Ascending aorta (tissue), 2 donors: Measurements from ENCODE around the gene BANF1. TPM values are rescaled to one million over a fixed set of nuclear protein-coding genes. Genes with fewer than 3 reads are reported as not detected.

Experiments used
- DNase-seq, 2 donors: peaks; one replicate each; pipeline ENCODE4 v3.0.0-alpha.2; 2019; ENCODE audit warnings: low spot score in 2 of 2
- H3K27ac ChIP-seq, 2 donors: fragments of 200-600 bp; sonication (generic); one replicate each; pipeline ENCODE4 v1.5.1; 2016 to 2017; ENCODE audit warnings: mild to moderate bottlenecking in 1 of 2
- H3K27me3 ChIP-seq: fragments of 200-600 bp; sonication (generic); one replicate; pipeline ENCODE4 v1.5.1; 2017
- H3K36me3 ChIP-seq, 2 donors: fragments of 200-600 bp; sonication (generic); one replicate each; pipeline ENCODE4 v1.5.1; 2016
- H3K4me1 ChIP-seq, 2 donors: fragments of 200-600 bp; sonication (generic); one replicate each; pipeline ENCODE4 v1.5.1; 2016 to 2017; ENCODE audit warnings: mild to moderate bottlenecking in 1 of 2
- H3K4me3 ChIP-seq, 2 donors: fragments of 200-600 bp; sonication (generic); one replicate each; pipeline ENCODE4 v1.5.1; 2016 to 2017; ENCODE audit warnings: mild to moderate bottlenecking in 1 of 2
- H3K9me3 ChIP-seq, 2 donors: fragments of 200-600 bp; sonication (generic); one replicate each; pipeline ENCODE4 v1.5.1; 2016
- intact Hi-C: fragments of 100-400 bp; cut with DNase I; formaldehyde crosslinking; loops from one replicate; pipeline ENCODE4 v1.15.1; 2023
- total RNA-seq: library from RNA; depleted of rRNA; stranded (reverse); fragments of >200 nt; gene quantifications from one replicate; pipeline ENCODE4 v1.1.0, GENCODE V29; 2016
- TF ChIP-seq, protein P1 (sequence below), 3 experiments: fragments of 200-600 bp in 2 of 3; fragments of 450-650 bp in 1 of 3; sonication (generic) in 2 of 3; IDR thresholded peaks; one replicate each; pipeline ENCODE4 v1.5.1; 2016 to 2019; ENCODE audit warnings: antibody characterized with exemption in 3 of 3, mild to moderate bottlenecking in 1 of 3, moderate library complexity in 1 of 3

Gene BANF1
- total RNA-seq, 1 donor from 2014 or later: 11.7 TPM

DNA sequence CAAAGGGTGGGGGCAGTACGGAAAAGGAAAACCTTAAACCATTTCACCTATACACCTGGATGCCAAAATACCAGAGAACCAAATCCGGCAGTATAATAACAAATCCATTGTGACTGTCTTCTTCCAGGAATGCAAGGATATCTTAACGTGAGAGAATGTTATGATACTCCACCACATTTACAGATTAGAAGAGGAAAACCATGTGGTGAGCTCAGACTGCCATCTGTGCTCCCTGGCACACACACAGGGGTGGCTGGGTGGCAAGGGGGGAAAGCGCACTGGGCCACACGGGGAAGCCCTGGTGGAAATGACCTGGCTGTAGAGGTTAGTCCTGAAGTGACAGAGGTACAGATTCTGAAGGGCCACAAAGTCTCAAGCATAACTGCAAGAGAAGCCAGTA, 10.2 kb upstream of the BANF1 start:
- DNase-seq: no peak
- intact Hi-C loops: no loop called here
- no peak overlapping the region for H3K27ac ChIP-seq

DNA sequence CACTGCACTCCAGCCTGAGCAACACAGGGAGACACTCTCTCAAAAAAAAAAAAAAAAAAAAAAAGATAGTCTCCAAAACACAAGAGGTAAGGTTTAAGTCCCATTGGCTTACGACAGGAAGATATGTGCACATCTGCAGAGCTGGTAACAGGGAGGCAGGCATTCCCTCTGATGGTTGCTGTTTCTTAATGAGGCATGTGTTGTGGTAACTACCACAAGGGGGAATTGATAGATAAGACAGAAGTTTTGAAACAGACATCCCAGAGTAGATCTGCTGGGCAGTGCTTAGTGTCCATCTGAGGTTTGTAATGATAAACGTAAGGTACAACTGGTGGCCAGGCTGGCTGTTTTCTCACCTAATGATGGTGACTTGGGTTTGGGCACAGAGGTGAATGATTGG, 5.0 kb upstream of the BANF1 start:
- Histone ChIP-seq H3K27me3 (no peaks in the 10 kb centered on the region), H3K4me3 (no peak overlapping the region), H3K36me3 (peaks cover 30 to 50% of the 10 kb centered on the region in 2 donors), H3K27ac (no peak overlapping the region), H3K4me1 (peaks cover 3 to 12% of the 10 kb centered on the region in 2 donors), H3K9me3 (no peaks in the 10 kb centered on the region)
- DNase-seq: no peak
- TF ChIP-seq, protein P1, sequence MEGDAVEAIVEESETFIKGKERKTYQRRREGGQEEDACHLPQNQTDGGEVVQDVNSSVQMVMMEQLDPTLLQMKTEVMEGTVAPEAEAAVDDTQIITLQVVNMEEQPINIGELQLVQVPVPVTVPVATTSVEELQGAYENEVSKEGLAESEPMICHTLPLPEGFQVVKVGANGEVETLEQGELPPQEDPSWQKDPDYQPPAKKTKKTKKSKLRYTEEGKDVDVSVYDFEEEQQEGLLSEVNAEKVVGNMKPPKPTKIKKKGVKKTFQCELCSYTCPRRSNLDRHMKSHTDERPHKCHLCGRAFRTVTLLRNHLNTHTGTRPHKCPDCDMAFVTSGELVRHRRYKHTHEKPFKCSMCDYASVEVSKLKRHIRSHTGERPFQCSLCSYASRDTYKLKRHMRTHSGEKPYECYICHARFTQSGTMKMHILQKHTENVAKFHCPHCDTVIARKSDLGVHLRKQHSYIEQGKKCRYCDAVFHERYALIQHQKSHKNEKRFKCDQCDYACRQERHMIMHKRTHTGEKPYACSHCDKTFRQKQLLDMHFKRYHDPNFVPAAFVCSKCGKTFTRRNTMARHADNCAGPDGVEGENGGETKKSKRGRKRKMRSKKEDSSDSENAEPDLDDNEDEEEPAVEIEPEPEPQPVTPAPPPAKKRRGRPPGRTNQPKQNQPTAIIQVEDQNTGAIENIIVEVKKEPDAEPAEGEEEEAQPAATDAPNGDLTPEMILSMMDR (IDR thresholded peaks at IDR 0.05): no peak
- intact Hi-C loops: no loop called here

More for the DNA sequence above, 10.2 kb upstream of the BANF1 start:
- no peaks in the 10 kb centered on the region for H3K9me3 ChIP-seq
- no peaks in the 10 kb centered on the region for H3K27me3 ChIP-seq
- H3K4me1 ChIP-seq: no peaks in the 10 kb centered on the region
- H3K36me3 ChIP-seq: peaks cover 4 to 16% of the 10 kb centered on the region in 2 donors
- TF ChIP-seq, protein P1 (IDR thresholded peaks at IDR 0.05): no peak
- no peak overlapping the region for H3K4me3 ChIP-seq

DNA sequence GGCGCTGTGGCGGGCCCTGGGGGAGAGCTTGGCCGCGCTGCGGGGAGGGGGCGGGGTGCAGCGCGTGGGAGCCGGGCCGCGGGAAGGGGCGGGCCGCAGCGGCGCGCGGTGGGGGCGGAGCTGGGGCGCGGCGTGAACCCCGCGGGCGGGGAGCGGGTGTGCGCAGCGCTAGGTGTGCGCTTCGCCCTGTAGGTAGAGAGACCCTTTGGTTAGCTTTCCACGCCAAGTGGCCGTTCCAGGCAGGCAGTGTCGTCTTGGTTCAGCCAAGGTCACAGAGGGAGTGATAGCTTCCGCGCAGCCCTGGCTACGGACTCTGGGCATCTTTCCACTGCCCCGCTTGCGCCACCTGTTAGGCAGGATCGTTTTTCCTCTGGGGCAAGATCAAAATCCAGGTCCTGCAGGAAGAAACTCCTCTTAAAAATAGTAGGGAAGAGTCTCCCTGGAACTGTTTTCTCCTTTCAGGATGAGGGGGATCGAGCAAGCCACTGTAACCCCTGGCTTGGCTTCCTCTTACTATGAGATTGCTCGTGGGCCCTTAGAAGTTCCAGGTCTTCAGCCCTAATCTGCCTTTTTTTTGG, 434 bp downstream of the BANF1 start:
- H3K27me3 ChIP-seq: no peaks in the 10 kb centered on the region
- peaks cover 3 to 27% of the 10 kb centered on the region in 2 donors for H3K4me1 ChIP-seq
- H3K4me3 ChIP-seq: peak overlapping the region; percentile 89 to 98
- peak overlapping the region; percentile 86 to 93 for H3K27ac ChIP-seq
- TF ChIP-seq, protein P1 (IDR thresholded peaks at IDR 0.05): peak; percentile 6 to 28 (median 28)
- intact Hi-C loops: loop anchor here (1.0 to 5.0 kb wide), 4 partner anchors 20 to 115 kb away; partner anchors contain the start of genes FIBP, SART1 and SF3B2
- no peaks in the 10 kb centered on the region for H3K9me3 ChIP-seq
- peaks cover 40 to 59% of the 10 kb centered on the region in 2 donors for H3K36me3 ChIP-seq
- DNase-seq: no peak

DNA sequence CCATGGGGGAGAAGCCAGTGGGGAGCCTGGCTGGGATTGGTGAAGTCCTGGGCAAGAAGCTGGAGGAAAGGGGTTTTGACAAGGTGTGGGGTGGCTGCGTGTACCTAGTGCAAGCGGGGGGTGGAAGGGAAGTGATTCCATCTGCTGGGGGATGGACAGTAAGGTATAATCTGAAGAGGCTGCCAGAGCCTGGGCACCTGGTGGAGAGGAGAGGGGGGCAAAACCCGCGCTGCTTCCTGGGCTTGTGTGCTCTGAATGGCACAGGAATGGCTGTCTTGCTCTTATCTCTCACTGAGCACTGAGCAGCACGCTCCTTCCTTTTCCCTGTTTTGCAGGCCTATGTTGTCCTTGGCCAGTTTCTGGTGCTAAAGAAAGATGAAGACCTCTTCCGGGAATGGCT, 988 bp downstream of the BANF1 start:
- peaks cover 34 to 53% of the 10 kb centered on the region in 2 donors for H3K36me3 ChIP-seq
- TF ChIP-seq, protein P1 (IDR thresholded peaks at IDR 0.05): no peak
- peak overlapping the region; percentile 89 to 98 for H3K4me3 ChIP-seq
- intact Hi-C loops: loop anchor here (5.0 kb wide), 1 partner anchor 116 kb away; the partner anchor contains the start of gene FIBP
- peaks cover 3 to 27% of the 10 kb centered on the region in 2 donors for H3K4me1 ChIP-seq
- no peak for DNase-seq
- H3K9me3 ChIP-seq: no peaks in the 10 kb centered on the region
- H3K27me3 ChIP-seq: no peaks in the 10 kb centered on the region
- H3K27ac ChIP-seq: peak overlapping the region; percentile 86 to 93

DNA sequence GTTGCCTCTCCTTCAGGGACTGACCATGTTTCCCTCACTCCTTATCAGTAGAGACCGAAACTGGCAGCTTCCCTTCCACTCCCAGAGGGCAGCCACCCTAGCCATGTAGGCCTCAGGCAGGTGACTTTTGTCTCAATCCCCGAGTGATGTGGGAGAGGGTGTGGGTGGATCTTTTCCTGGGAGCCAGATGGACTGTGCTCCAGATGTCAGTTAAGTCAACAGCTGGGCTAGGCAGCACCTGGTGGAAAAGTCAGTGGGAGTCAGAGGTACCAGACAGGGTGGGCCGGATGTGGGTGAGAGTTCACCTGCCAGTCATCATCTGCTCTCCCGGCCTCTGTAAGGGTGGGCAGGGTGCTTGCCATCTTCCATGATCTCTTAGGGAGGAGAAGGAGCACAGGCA, 1.9 kb downstream of the BANF1 start:
- intact Hi-C loops: loop anchor here (5.0 kb wide), 1 partner anchor 117 kb away; the partner anchor contains the start of gene FIBP

More for the DNA sequence above, 1.9 kb downstream of the BANF1 start:
- TF ChIP-seq, protein P1 (IDR thresholded peaks at IDR 0.05): no peak
- H3K27me3 ChIP-seq: no peaks in the 10 kb centered on the region
- H3K36me3 ChIP-seq: peaks cover 25 to 44% of the 10 kb centered on the region in 2 donors
- H3K27ac ChIP-seq: peak overlapping the region; percentile 86 to 93
- H3K4me1 ChIP-seq: peaks cover 3 to 32% of the 10 kb centered on the region in 2 donors
- H3K9me3 ChIP-seq: no peaks in the 10 kb centered on the region
- DNase-seq: no peak
- H3K4me3 ChIP-seq: no peak overlapping the region
